Measurements from ENCODE around the gene GRM2. TPM values are rescaled to one million over a fixed set of nuclear protein-coding genes. Genes with fewer than 3 reads are reported as not detected.

GRM2 gene
- total RNA-seq, 4 donors from 2014 or later, result 0.59 to 2.6 (median 0.91) TPM

GRCh38 chr3:51712963-51713362, 6.1 kb downstream of the GRM2 start:
- H3K36me3 ChIP-seq, result peaks cover 0 to 10% (median 0%) of the 10 kb centered on the region in 3 donors
- no peak for DNase-seq (ENCODE audit: low spot score in 2 of 2)
- TF ChIP-seq CTCF (IDR thresholded peaks at IDR 0.05) (no peak), EP300 (IDR thresholded peaks at IDR 0.05) (no peak), POLR2A (IDR thresholded peaks at IDR 0.05) (no peak)
- 92 to 95% methylated on average over 19 of the region's 19 CpGs for WGBS, 2 donors
- H3K4me1 ChIP-seq, result no peaks in the 10 kb centered on the region
- no peak overlapping the region for H3K4me3 ChIP-seq
- H3K27ac ChIP-seq, result no peak overlapping the region
- no peaks in the 10 kb centered on the region for H3K27me3 ChIP-seq
- no peaks in the 10 kb centered on the region for H3K9me3 ChIP-seq

- H3K36me3 ChIP-seq, result peaks cover 0 to 10% (median 0%) of the 10 kb centered on the region in 3 donors
- no peak overlapping the region for H3K4me3 ChIP-seq
- H3K27me3 ChIP-seq, result no peaks in the 10 kb centered on the region
- 89 to 93% methylated on average over 25 of the region's 36 CpGs for WGBS, 2 donors
- H3K9me3 ChIP-seq, result no peaks in the 10 kb centered on the region
- no peak overlapping the region for H3K27ac ChIP-seq
- no peak for TF ChIP-seq POLR2A (IDR thresholded peaks at IDR 0.05)
- no peak for TF ChIP-seq CTCF (IDR thresholded peaks at IDR 0.05)
- TF ChIP-seq EP300 (IDR thresholded peaks at IDR 0.05), result no peak
- no peaks in the 10 kb centered on the region for H3K4me1 ChIP-seq
- DNase-seq (ENCODE audit: low spot score in 2 of 2), result no peak
Observed at GRCh38 chr3:51715231-51715976, 8.5 kb downstream of the GRM2 start.

GRCh38 chr3:51715977-51716294, 9.1 kb downstream of the GRM2 start:
- TF ChIP-seq POLR2A (IDR thresholded peaks at IDR 0.05) (no peak), EP300 (IDR thresholded peaks at IDR 0.05) (no peak), CTCF (IDR thresholded peaks at IDR 0.05) (no peak)
- 92 to 99% methylated on average over 8 of the region's 8 CpGs for WGBS, 2 donors
- Histone ChIP-seq H3K36me3 (peaks cover 0 to 10% (median 0%) of the 10 kb centered on the region in 3 donors), H3K27ac (no peak overlapping the region), H3K4me3 (no peak overlapping the region), H3K27me3 (no peaks in the 10 kb centered on the region), H3K4me1 (no peaks in the 10 kb centered on the region), H3K9me3 (no peaks in the 10 kb centered on the region)
- no peak for DNase-seq (ENCODE audit: low spot score in 2 of 2)

GRCh38 chr3:51716805-51717204, 9.9 kb downstream of the GRM2 start:
- no peak overlapping the region for H3K27ac ChIP-seq
- TF ChIP-seq POLR2A (IDR thresholded peaks at IDR 0.05) (no peak), EP300 (IDR thresholded peaks at IDR 0.05) (no peak), CTCF (IDR thresholded peaks at IDR 0.05) (no peak)
- 88 to 89% methylated on average over 5 of the region's 5 CpGs for WGBS, 2 donors
- H3K4me1 ChIP-seq, result no peaks in the 10 kb centered on the region
- no peak for DNase-seq (ENCODE audit: low spot score in 2 of 2)
- H3K27me3 ChIP-seq, result no peaks in the 10 kb centered on the region
- no peaks in the 10 kb centered on the region for H3K9me3 ChIP-seq
- H3K4me3 ChIP-seq, result no peak overlapping the region
- peaks cover 0 to 10% (median 0%) of the 10 kb centered on the region in 3 donors for H3K36me3 ChIP-seq

- Histone ChIP-seq H3K27me3 (no peaks in the 10 kb centered on the region), H3K36me3 (peaks cover 0 to 10% (median 0%) of the 10 kb centered on the region in 3 donors), H3K4me1 (no peaks in the 10 kb centered on the region), H3K4me3 (no peak overlapping the region), H3K27ac (no peak overlapping the region), H3K9me3 (no peaks in the 10 kb centered on the region)
- TF ChIP-seq EP300 (IDR thresholded peaks at IDR 0.05) (no peak), POLR2A (IDR thresholded peaks at IDR 0.05) (no peak), CTCF (IDR thresholded peaks at IDR 0.05) (no peak)
- 88 to 95% methylated on average over 10 of the region's 10 CpGs for WGBS, 2 donors
- DNase-seq (ENCODE audit: low spot score in 2 of 2), result no peak
Observed at GRCh38 chr3:51717446-51717845, 10.6 kb downstream of the GRM2 start.

All from tibial nerve (tissue), 4 donors.